Measurements from ENCODE around the gene TPPP2.

TPPP2 gene

GRCh38 chr14:21023817-21024584 lies 6.0 kb upstream of the TPPP2 start:
- H4K20me1 ChIP-seq = no peaks in the 10 kb centered on the region
- peak overlapping the region; percentile 82 for H3K9ac ChIP-seq
- H3K4me1 ChIP-seq = peaks cover 30% of the 10 kb centered on the region
- peaks cover 13% of the 10 kb centered on the region for H3K36me3 ChIP-seq
- H3K27me3 ChIP-seq = no peaks in the 10 kb centered on the region
- H3K4me3 ChIP-seq = peak overlapping the region; percentile 78
- H3K27ac ChIP-seq = peak overlapping the region; percentile 73
- H3K4me2 ChIP-seq = peak overlapping the region; percentile 94
- H3K9me3 ChIP-seq = no peaks in the 10 kb centered on the region
- no peak for TF ChIP-seq Cebpa-rat (IDR thresholded peaks at IDR 0.05)

- peak within 1 kb of the TSS; percentile 94 for H3K4me2 ChIP-seq
- peaks cover 30% of the 10 kb centered on the region for H3K4me1 ChIP-seq
- TF ChIP-seq Cebpa-rat (IDR thresholded peaks at IDR 0.05) = no peak
- peak within 1 kb of the TSS; percentile 82 for H3K9ac ChIP-seq
- H3K4me3 ChIP-seq = peak within 1 kb of the TSS; percentile 78
- no peaks in the 10 kb centered on the region for H4K20me1 ChIP-seq
- H3K27ac ChIP-seq = peak within 1 kb of the TSS; percentile 73
- H3K36me3 ChIP-seq = 0 out of 2 replicates have a peak, but pooled peaks cover 6% of the 10 kb centered on the region
- no peaks in the 10 kb centered on the region for H3K9me3 ChIP-seq
- no peaks in the 10 kb centered on the region for H3K27me3 ChIP-seq
These were observed 5.2 kb upstream of the TPPP2 start, which contains the start of gene NDRG2 for GRCh38 chr14:21024585-21025370. Gene NDRG2 (minus strand): TSS chr14:21025061. CDS start chr14:21023315, 1,746 bp downstream.

- H3K4me3 ChIP-seq = peak overlapping the region; percentile 78
- peak overlapping the region; percentile 94 for H3K4me2 ChIP-seq
- H3K4me1 ChIP-seq = peaks cover 30% of the 10 kb centered on the region
- H3K27ac ChIP-seq = no peak overlapping the region
- H3K27me3 ChIP-seq = no peaks in the 10 kb centered on the region
- peak overlapping the region; percentile 53 for H3K9ac ChIP-seq
- H3K9me3 ChIP-seq = no peaks in the 10 kb centered on the region
- TF ChIP-seq Cebpa-rat (IDR thresholded peaks at IDR 0.05) = no peak
- 0 out of 2 replicates have a peak, but pooled peaks cover 6% of the 10 kb centered on the region for H3K36me3 ChIP-seq
- H4K20me1 ChIP-seq = no peaks in the 10 kb centered on the region
These were observed 4.4 kb upstream of the TPPP2 start for GRCh38 chr14:21025371-21026273.

- Histone ChIP-seq H4K20me1 (no peaks in the 10 kb centered on the region), H3K36me3 (0 out of 2 replicates have a peak, but pooled peaks cover 2% of the 10 kb centered on the region), H3K9me3 (no peaks in the 10 kb centered on the region), H3K27ac (no peak overlapping the region), H3K4me1 (peaks cover 30% of the 10 kb centered on the region), H3K27me3 (no peaks in the 10 kb centered on the region), H3K4me3 (no peak overlapping the region), H3K4me2 (peak overlapping the region; percentile 94), H3K9ac (no peak overlapping the region)
- no peak for TF ChIP-seq Cebpa-rat (IDR thresholded peaks at IDR 0.05)
These were observed 3.6 kb upstream of the TPPP2 start for GRCh38 chr14:21026274-21026987.

GRCh38 chr14:21026988-21027315 lies 3.1 kb upstream of the TPPP2 start:
- TF ChIP-seq Cebpa-rat (IDR thresholded peaks at IDR 0.05) = no peak
- Histone ChIP-seq H3K4me2 (no peak overlapping the region), H3K4me1 (peaks cover 30% of the 10 kb centered on the region), H3K27ac (no peak overlapping the region), H3K9me3 (no peaks in the 10 kb centered on the region), H4K20me1 (no peaks in the 10 kb centered on the region), H3K36me3 (no peaks in the 10 kb centered on the region), H3K4me3 (no peak overlapping the region), H3K9ac (no peak overlapping the region), H3K27me3 (no peaks in the 10 kb centered on the region)

GRCh38 chr14:21030531-21030930 lies 514 bp downstream of the TPPP2 start:
- H3K9ac ChIP-seq = no peak overlapping the region
- no peaks in the 10 kb centered on the region for H3K9me3 ChIP-seq
- H3K27ac ChIP-seq = no peak overlapping the region
- H3K4me2 ChIP-seq = no peak overlapping the region
- no peaks in the 10 kb centered on the region for H3K36me3 ChIP-seq
- H3K27me3 ChIP-seq = no peaks in the 10 kb centered on the region
- no peak for TF ChIP-seq Cebpa-rat (IDR thresholded peaks at IDR 0.05)
- no peak overlapping the region for H3K4me3 ChIP-seq
- no peaks in the 10 kb centered on the region for H4K20me1 ChIP-seq
- peaks cover 13% of the 10 kb centered on the region for H3K4me1 ChIP-seq

- Histone ChIP-seq H3K4me1 (no peaks in the 10 kb centered on the region), H3K9ac (no peak overlapping the region), H3K27me3 (no peaks in the 10 kb centered on the region), H3K36me3 (no peaks in the 10 kb centered on the region), H3K4me3 (no peak overlapping the region), H3K27ac (no peak overlapping the region), H4K20me1 (no peaks in the 10 kb centered on the region), H3K4me2 (no peak overlapping the region), H3K9me3 (no peaks in the 10 kb centered on the region)
- TF ChIP-seq Cebpa-rat (IDR thresholded peaks at IDR 0.05) = no peak
These were observed 2.5 kb downstream of the TPPP2 start for GRCh38 chr14:21032326-21033132.

GRCh38 chr14:21033133-21033698 lies 3.2 kb downstream of the TPPP2 start:
- Histone ChIP-seq H3K9ac (no peak overlapping the region), H3K27me3 (no peaks in the 10 kb centered on the region), H3K9me3 (no peaks in the 10 kb centered on the region)

More at GRCh38 chr14:21033133-21033698, 3.2 kb downstream of the TPPP2 start:
- Histone ChIP-seq H3K4me2 (no peak overlapping the region), H3K36me3 (no peaks in the 10 kb centered on the region), H3K4me3 (no peak overlapping the region), H4K20me1 (no peaks in the 10 kb centered on the region), H3K27ac (no peak overlapping the region), H3K4me1 (no peaks in the 10 kb centered on the region)
- TF ChIP-seq Cebpa-rat (IDR thresholded peaks at IDR 0.05) = no peak
